Testis (tissue), 2 donors: ENCODE data around the gene RNF144B.

Experiments
- POLR2A ChIP-seq: fragments of 450-650 bp; IDR thresholded peaks from one replicate; pipeline ENCODE4 v1.6.1; 2017; ENCODE audit warnings: antibody characterized with exemption, mild to moderate bottlenecking, moderate library complexity
- TF ChIP-seq, protein P1 (sequence below), 3 experiments: fragments of 450-650 bp in 2 of 3; fragments of 200-600 bp in 1 of 3; sonication (generic) in 1 of 3; IDR thresholded peaks; one replicate each; pipeline ENCODE4 v1.5.1; 2016 to 2019; ENCODE audit warnings: antibody characterized with exemption in 3 of 3, mild to moderate bottlenecking in 2 of 3, moderate library complexity in 1 of 3

DNA sequence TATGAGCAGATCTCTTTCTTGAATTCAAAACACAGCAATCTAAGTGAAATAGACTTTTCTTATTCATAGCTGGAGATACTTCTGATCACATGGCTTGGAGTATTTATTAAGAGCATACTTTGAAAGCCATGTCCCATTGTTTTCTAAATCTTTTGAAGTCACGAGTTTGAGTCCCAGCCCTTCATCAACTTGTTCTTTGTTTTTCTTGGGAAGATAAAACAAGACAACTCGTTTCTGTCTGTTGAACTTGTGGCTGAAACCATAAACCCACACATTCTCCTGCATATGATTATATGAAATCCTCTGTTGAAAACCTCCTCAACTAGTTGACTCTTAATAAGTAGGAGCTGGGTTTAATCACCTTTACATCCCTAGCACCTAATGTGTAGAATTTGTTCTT is 3.3 kb downstream of the RNF144B start:
- TF ChIP-seq, protein P1, sequence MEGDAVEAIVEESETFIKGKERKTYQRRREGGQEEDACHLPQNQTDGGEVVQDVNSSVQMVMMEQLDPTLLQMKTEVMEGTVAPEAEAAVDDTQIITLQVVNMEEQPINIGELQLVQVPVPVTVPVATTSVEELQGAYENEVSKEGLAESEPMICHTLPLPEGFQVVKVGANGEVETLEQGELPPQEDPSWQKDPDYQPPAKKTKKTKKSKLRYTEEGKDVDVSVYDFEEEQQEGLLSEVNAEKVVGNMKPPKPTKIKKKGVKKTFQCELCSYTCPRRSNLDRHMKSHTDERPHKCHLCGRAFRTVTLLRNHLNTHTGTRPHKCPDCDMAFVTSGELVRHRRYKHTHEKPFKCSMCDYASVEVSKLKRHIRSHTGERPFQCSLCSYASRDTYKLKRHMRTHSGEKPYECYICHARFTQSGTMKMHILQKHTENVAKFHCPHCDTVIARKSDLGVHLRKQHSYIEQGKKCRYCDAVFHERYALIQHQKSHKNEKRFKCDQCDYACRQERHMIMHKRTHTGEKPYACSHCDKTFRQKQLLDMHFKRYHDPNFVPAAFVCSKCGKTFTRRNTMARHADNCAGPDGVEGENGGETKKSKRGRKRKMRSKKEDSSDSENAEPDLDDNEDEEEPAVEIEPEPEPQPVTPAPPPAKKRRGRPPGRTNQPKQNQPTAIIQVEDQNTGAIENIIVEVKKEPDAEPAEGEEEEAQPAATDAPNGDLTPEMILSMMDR (IDR thresholded peaks at IDR 0.05), result no peak
- no peak for TF ChIP-seq POLR2A
